ENCODE data around the gene HELLS. TPM values are rescaled to one million over a fixed set of nuclear protein-coding genes. Genes with fewer than 3 reads are reported as not detected.

Gene HELLS
- total and polyA plus RNA-seq, 2 of the 8 experiments (the other 6 are each of a cell fraction or from before 2014, with no cell fraction given) = 147 to 371 TPM

GRCh38 chr10:94631077-94631875 is 85.7 kb downstream of the HELLS start (continued):
- TF ChIP-seq TBP (IDR thresholded peaks at IDR 0.05; ENCODE audit: low read depth, low read length) (no peak), CBX8 (IDR thresholded peaks at IDR 0.05; ENCODE audit: borderline replicate concordance, low read depth, low read length) (no peak), TAF7 (optimal IDR thresholded peaks at IDR 0.05; ENCODE audit: borderline replicate concordance, low read depth, low read length) (no peak), SP1 (IDR thresholded peaks at IDR 0.05; ENCODE audit: low read depth, low read length) (no peak)

All from H1 (cell line).